ENCODE measurements around the gene OR2A1.
"Not testable (repeated sequence)": the region's sequence is repeated elsewhere in the genome, so short reads cannot be mapped to it uniquely, and the experiment has no call there.

OR2A1 gene, protein sequence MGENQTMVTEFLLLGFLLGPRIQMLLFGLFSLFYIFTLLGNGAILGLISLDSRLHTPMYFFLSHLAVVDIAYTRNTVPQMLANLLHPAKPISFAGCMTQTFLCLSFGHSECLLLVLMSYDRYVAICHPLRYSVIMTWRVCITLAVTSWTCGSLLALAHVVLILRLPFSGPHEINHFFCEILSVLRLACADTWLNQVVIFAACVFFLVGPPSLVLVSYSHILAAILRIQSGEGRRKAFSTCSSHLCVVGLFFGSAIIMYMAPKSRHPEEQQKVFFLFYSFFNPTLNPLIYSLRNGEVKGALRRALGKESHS

GRCh38 chr7:144311872-144312469 lies at the start of gene OR2A1:
TSS of gene OR2A1 (plus strand) at chr7:144312419. CDS start at chr7:144318125, 5,706 bp downstream.
- DNase-seq, result not testable (repeated sequence)

DNA sequence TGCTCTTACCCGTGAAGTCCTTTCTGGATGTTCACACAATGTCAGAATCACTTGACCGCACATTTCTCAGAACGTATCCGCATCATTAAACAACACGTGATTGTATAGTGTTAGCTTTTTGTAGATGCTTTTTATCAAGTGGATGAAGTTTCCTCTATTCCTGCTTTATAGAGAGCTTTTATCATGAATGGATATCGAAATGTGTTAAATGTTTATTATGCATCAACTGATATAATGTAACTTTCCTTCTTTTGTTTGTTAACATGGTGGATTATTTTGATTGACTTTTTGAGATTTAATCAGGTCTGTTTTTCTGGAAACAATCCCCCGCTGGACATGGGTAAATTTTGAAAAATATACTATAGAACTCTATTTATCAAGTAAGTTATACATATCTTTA lies 47.5 kb upstream of the OR2A1 start, which contains the start of gene OR2A7:
Gene OR2A7, minus strand, starts transcription at position 101 of the 400 bp plus-strand sequence. CDS start 5,164 bp downstream, outside the sequence.
- not testable (repeated sequence) for DNase-seq

DNA sequence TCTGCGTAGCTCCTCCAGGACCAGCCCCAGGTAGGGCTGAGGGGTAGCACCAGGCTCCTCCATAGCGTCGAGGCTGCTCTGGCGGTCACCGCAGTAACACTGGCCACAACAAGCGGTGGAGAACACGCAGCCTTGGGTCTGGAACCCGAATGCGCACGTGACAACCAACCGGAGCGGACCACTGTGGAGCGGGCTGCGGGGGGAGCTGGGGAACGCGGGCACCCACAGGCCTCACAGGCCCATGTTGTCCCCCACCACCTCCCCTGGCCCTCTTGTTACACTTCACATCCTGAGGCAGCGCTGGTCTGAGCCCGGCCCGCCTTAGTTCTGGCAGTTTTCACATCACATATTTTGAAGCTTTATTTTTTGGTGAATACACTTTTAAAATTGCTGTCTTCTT lies 43.0 kb upstream of the OR2A1 start, which contains the start of gene CTAGE8:
Gene CTAGE8, minus strand, starts transcription at position 101 of the 400 bp plus-strand sequence. Its CDS starts 38 bp downstream, at position 63.
- not testable (repeated sequence) for DNase-seq

DNA sequence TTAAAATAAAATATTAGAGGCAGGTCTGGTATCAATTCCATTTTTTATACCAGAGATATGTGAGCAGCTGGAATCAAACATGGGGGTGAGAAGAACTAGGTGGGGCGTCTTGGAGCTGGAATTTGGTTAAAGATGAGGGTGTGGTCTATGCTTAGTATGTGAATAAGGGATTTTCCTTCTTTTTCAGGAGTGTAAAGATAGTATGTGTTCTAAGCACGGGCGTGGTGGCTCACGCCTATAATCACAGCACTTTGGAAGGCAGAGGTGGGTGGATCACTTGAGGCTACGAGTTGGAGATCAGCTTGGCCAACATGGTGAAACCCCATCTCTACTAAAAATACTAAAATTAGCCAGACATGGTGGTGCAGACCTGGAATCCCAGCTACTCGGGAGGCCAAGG lies 36.9 kb upstream of the OR2A1 start:
- DNase-seq, result not testable (repeated sequence)

GRCh38 chr7:144280010-144280409 lies 32.2 kb upstream of the OR2A1 start:
- not testable (repeated sequence) for DNase-seq

GRCh38 chr7:144281981-144282380 lies 30.2 kb upstream of the OR2A1 start:
- DNase-seq, result not testable (repeated sequence)

GRCh38 chr7:144282490-144282889 lies 29.7 kb upstream of the OR2A1 start:
- not testable (repeated sequence) for DNase-seq

DNA sequence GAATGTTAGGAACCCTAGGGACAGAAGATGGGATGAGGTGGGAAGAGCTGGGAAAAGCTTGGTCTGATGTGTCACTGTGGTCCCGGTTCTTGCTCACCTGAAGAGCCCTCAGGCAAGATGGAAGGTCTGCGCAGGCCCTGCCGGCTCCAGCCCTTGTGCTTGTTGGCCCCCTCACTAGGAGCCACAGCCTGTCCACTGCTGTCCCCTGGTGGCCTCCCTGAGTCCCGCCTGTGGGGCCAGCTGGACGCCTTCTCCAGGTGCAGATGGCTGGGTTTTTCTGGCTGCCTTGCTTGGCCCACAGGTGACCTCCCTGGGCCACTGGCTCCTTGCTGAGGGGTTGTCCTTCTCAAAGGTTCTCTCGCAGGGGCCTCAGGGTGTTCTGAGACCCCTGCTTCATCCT lies 28.5 kb upstream of the OR2A1 start:
- DNase-seq, result not testable (repeated sequence)

DNA sequence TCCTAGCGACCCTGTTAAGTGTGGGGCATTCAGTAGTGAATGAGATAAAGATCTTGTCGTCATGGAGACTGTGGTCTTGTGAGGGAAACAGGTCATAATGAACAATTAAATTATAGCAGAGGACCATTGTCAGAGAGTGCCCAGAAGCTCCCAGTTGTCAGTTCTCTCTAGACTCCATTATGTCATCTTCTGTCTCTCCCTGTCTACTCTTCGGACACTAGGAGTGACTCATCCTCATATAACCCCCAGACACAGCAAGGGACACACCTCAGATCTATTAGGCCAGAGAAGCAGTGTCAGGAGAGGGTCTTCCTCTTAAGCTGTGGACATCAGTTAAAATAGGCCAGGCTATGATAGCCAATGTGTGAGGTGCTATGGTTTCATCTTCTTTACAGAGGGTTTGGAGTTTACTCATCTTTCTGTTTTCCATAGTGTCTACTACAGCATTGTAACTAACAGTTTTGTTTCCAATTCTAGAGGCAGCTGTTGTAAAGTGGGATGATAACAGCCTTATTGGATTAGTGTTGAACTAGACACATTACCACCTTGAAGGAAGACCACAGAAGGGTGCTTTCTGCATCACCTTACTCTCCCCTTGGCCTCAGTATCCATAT lies 24.9 kb upstream of the OR2A1 start:
- DNase-seq, result not testable (repeated sequence)

DNA sequence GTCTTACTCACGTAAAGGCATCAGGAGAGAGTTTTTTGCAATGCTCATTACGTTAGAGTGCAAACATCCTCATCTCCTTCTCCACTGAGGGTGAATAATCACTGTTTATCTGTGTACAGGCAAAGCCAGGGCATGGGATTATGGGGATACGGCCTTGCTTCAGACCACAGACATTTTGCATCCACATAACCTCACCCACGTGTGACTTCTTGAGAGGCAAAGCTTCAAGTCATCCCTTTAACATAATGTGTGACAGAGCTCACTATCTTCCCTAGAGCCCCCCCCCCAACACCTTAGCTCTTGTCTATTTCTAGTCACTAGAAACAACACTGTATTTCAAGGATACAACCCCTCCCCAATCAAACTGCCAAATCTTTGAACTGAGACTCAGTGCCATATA lies 20.6 kb upstream of the OR2A1 start:
- DNase-seq, result peak; percentile 1

- DNase-seq, result peak; percentile 10
These were observed 19.6 kb upstream of the OR2A1 start for GRCh38 chr7:144292384-144293161.

DNA sequence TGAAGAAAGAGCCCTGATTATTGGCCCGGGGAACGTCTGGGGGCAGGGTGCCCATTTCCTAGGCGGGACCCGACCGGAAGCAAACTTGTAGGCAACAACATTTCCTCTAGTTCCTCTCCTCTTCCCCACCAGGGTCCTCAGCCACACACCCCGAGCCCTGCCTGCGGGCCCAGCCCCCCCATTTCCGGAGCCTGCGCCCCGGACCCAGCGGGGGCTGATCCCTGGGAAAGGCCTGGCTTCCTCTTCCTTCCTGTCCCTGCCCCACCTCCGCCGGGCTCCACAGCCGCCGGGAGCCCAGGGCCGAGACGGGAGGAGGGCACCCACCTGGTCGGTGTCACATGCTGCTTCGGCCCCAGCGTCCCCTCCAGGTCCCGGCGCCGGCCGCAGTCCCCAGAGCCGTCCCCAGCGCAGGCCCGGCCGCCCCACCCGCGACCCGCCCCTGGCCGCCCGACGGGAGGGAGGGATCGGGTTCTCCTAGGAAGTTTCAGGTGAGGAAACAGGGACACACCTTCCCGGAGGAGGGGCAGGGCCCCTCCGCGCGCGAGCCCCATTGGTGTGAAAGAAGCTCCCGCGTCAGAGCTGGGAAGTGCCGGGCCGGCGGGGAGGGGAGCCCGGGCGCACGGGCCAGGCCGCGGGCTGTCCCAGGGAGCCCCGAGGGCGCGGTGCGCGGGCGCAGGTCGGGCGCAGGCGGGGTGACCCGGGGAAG lies 18.3 kb upstream of the OR2A1 start:
- DNase-seq, result not testable (repeated sequence)

- DNase-seq, result not testable (repeated sequence)
These were observed 9.5 kb upstream of the OR2A1 start for GRCh38 chr7:144302578-144303303.

DNA sequence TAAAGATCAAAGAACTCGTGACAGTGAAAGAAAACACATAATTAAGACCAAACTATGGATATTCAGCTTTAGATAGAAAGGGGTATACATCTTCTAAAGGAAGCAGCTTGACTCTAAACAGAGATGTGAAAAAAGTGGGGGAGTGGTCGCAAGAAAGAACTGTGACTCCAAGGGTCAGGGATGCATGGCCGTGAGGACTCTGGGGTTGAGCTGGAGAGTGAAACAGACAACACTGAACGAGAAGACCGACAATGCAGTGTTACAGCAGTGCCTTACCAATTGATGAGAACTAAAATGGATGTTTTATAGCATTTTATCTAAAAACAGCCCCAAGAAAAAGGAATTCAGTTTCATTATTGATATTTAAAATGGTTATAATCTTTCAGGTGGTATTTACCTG lies 8.6 kb upstream of the OR2A1 start:
- DNase-seq, result not testable (repeated sequence)

GRCh38 chr7:144305156-144305555 lies 7.1 kb upstream of the OR2A1 start:
- DNase-seq, result not testable (repeated sequence)

GRCh38 chr7:144309702-144310101 lies 2.5 kb upstream of the OR2A1 start:
- DNase-seq, result not testable (repeated sequence)

- not testable (repeated sequence) for DNase-seq
These were observed 1.0 kb upstream of the OR2A1 start for GRCh38 chr7:144311218-144311617.

- DNase-seq, result not testable (repeated sequence)
These were observed 5.3 kb downstream of the OR2A1 start for GRCh38 chr7:144317537-144317936.

DNA sequence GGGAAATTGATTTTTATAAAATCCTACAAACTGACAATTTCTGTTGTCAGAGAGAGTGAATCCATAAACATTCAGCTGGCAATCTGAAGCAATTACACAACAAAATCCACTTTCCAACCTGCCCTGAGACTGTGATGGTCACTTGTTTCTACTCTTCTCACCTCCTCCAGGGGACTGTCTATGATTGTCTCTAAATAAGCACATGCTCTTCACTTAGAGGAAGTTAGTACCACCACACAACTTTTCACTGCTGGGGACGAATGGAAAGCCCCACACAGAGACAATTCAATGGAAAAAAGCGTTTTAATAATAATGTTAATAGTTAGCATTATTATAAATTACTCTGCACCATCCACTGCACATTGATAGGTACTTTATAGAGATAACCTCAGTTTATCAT lies 7.3 kb downstream of the OR2A1 start:
- DNase-seq, result not testable (repeated sequence)

DNA sequence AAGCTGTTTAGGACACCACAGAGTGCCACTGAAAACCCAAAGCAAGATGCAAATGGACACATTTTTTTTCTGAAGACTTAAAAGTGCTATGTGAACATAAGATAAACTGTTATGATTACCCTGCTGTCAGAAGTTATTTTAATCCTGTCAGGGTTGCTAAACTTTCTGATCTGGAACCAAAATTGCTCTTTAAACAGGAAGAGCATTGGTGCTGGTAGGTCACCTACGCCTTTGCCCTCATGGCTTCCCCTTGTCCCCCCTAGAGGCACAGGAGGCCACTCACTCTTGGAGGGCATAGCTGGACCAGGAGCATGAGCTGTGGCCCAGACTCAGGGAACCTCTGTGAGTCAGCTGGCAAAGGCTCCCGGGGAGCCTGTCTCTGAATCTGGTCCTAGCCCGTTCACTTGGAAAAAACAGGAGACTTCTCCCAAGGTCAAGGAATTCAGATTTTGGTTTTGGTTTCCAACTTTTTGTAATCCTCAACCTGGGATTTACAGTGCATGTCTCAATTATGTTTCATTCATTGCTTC lies 9.5 kb downstream of the OR2A1 start:
- not testable (repeated sequence) for DNase-seq

DNA sequence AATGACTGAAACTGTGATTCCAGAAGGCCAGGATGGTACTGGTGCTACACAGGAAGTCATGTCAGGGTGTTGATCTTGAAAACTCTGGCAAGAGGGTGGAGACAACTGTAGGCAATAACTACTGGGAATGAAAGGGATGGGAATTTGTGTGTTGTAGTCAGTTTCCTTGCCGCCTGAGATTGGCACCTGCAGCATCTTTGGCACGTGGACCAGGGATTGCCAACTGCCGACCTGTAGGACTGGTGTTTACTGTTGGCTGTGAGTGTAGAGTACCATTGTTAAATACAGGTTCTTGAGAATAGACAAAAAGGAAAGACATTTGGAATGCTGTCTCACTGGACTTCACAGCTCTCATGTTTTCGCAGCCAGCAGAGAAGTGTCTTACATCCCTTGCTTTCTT lies 11.1 kb downstream of the OR2A1 start:
- DNase-seq, result not testable (repeated sequence)

Data from islet precursor cell (in vitro differentiated cells).